ENCODE measurements around the gene DCTN3. TPM values are rescaled to one million over a fixed set of nuclear protein-coding genes. Genes with fewer than 3 reads are reported as not detected.

The DCTN3 gene
- total RNA-seq, 1 donor from 2014 or later, result 72.2 TPM

DNA sequence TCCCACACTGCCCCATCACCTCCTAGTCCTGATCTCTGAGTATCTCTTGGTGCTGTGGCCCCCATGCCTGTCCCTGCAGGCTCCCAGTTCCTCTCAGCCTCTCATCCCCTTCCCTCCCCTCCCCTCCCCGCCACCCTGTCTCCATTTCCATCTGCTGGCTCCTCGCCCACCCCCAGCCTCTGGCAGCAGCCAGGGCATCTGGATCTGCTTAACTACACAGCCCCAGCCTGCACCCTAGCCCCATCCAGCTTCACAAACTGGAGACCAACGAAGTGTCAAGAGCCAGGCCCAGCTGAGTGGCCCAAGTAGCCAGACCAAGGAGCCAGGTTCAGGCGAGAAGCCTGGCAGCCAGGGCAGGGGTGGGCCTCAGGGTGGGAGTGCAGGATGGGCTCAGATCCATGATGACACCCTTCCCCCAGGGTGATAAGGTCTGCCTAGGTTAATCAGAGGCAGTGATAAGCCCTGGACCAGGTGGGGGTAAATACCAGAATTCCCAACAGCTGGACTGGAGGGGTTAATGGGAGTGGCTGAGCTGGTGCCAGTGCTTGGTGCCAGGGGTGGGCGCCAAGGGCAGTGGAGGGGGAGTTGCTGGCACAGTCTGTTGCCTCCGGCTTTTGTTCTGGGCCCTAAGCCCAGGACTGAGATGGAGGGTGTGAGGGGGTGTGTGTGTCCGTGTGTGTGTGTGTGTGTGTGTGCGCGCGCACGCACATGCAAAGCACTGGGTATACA is 34.2 kb upstream of the DCTN3 start:
- H3K4me1 ChIP-seq, result peaks cover 45% of the 10 kb centered on the region
- peaks cover 16% of the 10 kb centered on the region for H3K36me3 ChIP-seq
- ATAC-seq (peak in 1 of 2 donors; percentile 28), DNase-seq (no peak)
- intact Hi-C loops (cut with DNase I), result no loop called here
- peak overlapping the region; percentile 46 for H3K27ac ChIP-seq
- TF ChIP-seq, protein P1, sequence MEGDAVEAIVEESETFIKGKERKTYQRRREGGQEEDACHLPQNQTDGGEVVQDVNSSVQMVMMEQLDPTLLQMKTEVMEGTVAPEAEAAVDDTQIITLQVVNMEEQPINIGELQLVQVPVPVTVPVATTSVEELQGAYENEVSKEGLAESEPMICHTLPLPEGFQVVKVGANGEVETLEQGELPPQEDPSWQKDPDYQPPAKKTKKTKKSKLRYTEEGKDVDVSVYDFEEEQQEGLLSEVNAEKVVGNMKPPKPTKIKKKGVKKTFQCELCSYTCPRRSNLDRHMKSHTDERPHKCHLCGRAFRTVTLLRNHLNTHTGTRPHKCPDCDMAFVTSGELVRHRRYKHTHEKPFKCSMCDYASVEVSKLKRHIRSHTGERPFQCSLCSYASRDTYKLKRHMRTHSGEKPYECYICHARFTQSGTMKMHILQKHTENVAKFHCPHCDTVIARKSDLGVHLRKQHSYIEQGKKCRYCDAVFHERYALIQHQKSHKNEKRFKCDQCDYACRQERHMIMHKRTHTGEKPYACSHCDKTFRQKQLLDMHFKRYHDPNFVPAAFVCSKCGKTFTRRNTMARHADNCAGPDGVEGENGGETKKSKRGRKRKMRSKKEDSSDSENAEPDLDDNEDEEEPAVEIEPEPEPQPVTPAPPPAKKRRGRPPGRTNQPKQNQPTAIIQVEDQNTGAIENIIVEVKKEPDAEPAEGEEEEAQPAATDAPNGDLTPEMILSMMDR (IDR thresholded peaks at IDR 0.05), result no peak
- H3K27me3 ChIP-seq (ENCODE audit: low read depth), result no peaks in the 10 kb centered on the region
- no peaks in the 10 kb centered on the region for H3K9me3 ChIP-seq
- H3K4me3 ChIP-seq, result no peak overlapping the region

DNA sequence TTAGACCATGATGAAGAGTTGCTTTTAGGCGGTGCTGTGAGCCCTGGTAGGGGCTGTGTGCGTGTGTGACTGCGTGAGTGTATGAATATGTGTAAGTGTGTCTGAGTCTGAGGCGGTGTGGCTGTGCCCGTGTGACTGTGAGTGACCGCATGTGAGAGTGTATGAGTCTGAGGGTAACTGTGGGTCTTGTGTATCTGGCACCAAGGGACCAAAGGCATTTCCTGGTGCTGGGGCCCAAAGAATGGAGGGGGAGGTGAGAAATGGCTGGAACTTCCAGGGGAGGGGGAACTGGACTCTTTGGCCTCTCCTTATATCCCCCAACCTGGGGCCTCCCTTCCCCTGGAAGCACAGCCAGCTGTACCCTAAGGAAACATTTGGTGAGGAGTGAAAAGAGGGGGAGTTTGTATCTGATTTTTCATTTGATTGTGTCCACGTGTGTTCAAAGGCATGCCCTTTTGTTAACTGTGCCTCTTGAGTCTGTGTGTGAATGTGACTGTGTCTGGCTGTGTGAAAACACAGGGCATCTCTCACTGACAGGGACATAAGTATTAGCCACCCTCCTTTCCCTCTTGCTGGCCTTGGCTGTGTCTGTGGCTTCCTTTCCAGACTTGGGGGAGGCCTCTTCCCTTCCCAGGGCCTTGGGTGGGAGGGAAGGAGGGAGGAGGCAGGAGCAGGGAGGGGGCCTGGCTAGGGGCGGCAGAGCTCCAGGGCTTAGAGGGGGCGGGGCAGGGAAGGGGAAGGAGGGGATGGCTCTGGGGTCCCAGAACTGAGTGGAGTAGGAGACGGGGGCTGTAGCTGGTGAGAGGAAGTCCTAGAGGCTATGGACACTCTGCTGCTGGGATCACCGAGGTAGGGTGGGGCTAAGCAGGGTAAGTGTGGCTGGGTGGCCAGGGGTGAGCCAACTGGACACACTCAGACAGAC is 33.1 kb upstream of the DCTN3 start:
- ATAC-seq (no peak), DNase-seq (no peak)
- peaks cover 25% of the 10 kb centered on the region for H3K36me3 ChIP-seq
- TF ChIP-seq, protein P1 (IDR thresholded peaks at IDR 0.05), result no peak
- intact Hi-C loops (cut with DNase I), result no loop called here
- no peaks in the 10 kb centered on the region for H3K27me3 ChIP-seq (ENCODE audit: low read depth)
- peaks cover 45% of the 10 kb centered on the region for H3K4me1 ChIP-seq
- peak overlapping the region; percentile 72 for H3K27ac ChIP-seq
- H3K4me3 ChIP-seq, result no peak overlapping the region
- no peaks in the 10 kb centered on the region for H3K9me3 ChIP-seq

DNA sequence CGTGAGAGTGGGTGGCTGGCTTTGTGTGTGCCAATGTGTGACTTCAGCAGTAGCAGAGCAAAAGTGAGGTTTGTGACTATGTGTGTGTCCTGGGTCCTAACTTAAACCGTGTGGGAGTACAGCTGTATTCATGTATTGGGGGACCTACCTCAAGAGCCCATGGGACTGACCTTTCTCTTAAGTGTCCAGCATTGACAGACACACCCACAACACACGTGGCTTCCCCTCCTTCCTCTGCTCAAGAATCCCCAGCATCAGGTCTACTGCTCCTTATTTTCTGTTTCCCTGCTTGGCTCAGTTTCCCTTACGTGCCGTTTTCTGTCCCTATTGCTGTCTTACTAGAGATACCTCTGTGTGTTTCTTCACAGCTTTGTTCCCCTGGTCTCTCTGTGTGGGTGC is 32.3 kb upstream of the DCTN3 start:
- intact Hi-C loops (cut with DNase I), result no loop called here
- ATAC-seq (no peak), DNase-seq (no peak)
- Histone ChIP-seq H3K27ac (peak overlapping the region; percentile 72), H3K9me3 (no peaks in the 10 kb centered on the region), H3K36me3 (peaks cover 29% of the 10 kb centered on the region), H3K4me1 (peaks cover 53% of the 10 kb centered on the region), H3K4me3 (peak overlapping the region; percentile 54), H3K27me3 (ENCODE audit: low read depth) (no peaks in the 10 kb centered on the region)
- TF ChIP-seq, protein P1 (IDR thresholded peaks at IDR 0.05), result no peak

DNA sequence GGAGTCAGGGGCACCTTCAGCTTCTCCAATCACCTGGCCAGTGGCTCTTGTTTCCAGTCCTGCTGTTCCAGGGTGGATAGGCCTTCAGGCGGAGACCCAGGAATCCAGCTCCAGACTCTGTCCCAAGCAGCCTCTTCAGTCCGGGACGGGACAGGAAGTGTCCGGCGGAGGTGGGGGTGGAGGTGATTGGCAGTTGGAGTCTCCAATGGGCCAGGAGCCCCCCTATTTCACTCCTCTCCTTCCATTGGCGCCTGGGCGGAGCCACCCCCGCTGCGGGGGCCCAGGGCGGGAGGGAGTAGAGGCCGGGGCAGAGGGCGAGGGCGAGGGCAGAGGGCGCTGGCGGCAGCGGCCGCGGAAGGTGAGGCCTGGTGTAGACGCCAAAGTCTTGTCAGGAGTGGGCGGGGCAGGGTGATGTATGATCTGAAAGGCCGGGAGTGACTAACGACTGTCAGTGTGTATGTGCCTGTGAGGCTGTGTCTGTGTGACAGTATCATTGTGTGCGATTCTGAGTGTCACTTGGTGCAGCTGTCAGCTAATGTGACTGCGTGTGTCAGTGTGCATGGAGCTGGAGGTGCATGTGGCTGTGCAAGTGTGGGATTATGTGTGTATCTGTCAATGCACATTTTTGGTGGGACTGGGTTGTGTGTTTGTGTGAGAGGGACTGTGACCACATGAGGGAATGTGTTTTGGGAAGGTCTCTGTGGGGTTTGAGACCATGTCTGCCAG is 31.7 kb upstream of the DCTN3 start, which contains the start of gene IL11RA:
Gene IL11RA, plus strand, starts transcription at position 310 of the 726 bp plus-strand sequence. CDS start 3,033 bp downstream, outside the sequence.
- Histone ChIP-seq H3K36me3 (peaks cover 29% of the 10 kb centered on the region), H3K27me3 (ENCODE audit: low read depth) (no peaks in the 10 kb centered on the region), H3K27ac (peak within 1 kb of the TSS; percentile 72), H3K4me1 (peaks cover 57% of the 10 kb centered on the region), H3K9me3 (no peaks in the 10 kb centered on the region), H3K4me3 (peak within 1 kb of the TSS; percentile 54)
- DNase-seq (peak; percentile 92), ATAC-seq (peak; percentile 92 to 95)
- TF ChIP-seq, protein P1 (IDR thresholded peaks at IDR 0.05), result peak; percentile 12
- intact Hi-C loops (cut with DNase I), result no loop called here

DNA sequence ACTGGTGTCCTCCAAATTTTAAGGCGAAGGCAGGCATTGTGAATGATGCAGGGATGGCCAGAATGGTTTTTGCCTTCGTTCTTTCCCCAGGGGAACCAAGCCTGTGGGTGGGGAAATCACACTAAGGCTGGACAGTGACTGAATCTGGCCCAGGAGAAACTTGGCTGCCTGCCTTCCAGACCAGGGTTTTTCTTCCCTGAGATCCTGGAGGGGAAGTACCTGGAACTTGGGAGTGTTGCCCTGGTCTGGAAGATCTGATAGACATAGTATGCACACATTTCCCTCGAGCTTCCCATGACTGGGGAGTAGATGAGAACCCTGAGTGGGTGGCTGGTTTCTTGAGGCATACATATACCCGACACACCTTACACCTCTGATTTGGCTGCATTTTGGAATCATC is 31.0 kb upstream of the DCTN3 start:
- intact Hi-C loops (cut with DNase I), result no loop called here

More for the DNA sequence above, 31.0 kb upstream of the DCTN3 start:
- Histone ChIP-seq H3K36me3 (peaks cover 29% of the 10 kb centered on the region), H3K27me3 (ENCODE audit: low read depth) (no peaks in the 10 kb centered on the region), H3K27ac (peak overlapping the region; percentile 72), H3K4me1 (peaks cover 58% of the 10 kb centered on the region), H3K4me3 (peak overlapping the region; percentile 54), H3K9me3 (no peaks in the 10 kb centered on the region)
- TF ChIP-seq, protein P1 (IDR thresholded peaks at IDR 0.05), result no peak
- ATAC-seq, result no peak
- no peak for DNase-seq

All from lower lobe of right lung (tissue), 2 donors.